ENCODE results near the gene PDCD5.

PDCD5 gene

DNA sequence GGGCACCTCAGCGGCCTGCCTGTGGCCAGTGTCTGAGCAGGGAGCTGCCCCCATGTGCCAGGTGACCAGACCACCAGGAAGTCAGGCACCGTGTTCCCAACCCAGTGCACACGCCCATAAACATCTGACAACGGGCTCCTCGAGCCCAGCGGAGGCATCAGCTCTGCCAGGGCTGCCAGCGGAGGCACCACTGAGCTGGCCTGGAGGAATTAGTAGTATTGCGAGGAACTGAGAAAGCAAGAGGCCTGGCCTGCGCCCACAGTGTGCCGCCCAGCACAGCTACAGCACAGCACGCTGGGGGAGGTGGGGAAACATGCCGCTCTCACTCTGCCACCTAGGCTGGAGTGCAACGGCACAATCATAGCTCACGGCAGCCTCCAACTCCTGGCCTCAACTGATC, 49.3 kb downstream of the PDCD5 start:
- DNase-seq (ENCODE audit: low read depth in 3 of 3, low spot score in 1 of 3), result no peak

DNA sequence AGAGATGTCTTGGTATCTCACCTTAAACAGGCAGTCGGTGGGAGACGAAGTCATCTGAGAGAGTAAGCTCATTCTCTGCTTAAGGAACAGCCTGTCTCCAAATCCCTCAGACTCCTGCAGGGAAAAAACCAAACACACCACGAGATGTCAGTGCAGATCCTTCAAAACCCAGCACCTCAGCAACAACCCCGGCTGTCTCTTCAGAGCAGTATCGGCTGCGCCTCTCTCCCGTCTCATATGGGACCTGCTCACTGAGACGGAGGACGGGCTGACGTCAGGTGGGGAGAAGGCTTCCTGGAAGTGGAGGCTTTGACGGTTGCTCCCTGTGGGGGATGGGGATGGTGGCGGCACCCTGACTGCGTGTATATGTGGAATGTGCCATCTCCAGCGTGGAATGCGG, 50.4 kb downstream of the PDCD5 start:
- DNase-seq (ENCODE audit: low read depth in 3 of 3, low spot score in 1 of 3), result no peak
